Caco-2 (cell line): ENCODE data around the gene ZNF439. TPM values are rescaled to one million over a fixed set of nuclear protein-coding genes. Genes with fewer than 3 reads are reported as not detected.

ENCODE experiments used
- Bru-seq: library from RNA; stranded (reverse); fragments of 400-500 nt; gene quantifications from one replicate; lab custom pipeline; 2021; lab: Mats Ljungman, UMichigan
- BruChase-seq, 2 experiments: library from RNA; stranded (reverse); fragments of 400-500 nt; gene quantifications; one replicate each; lab custom pipeline; 2021; lab: Mats Ljungman, UMichigan
- BruUV-seq: library from RNA; stranded (reverse); fragments of 400-500 nt; replicated peaks from 2 replicates; lab custom pipeline; 2021; lab: Mats Ljungman, UMichigan
- CTCF ChIA-PET: fragments of 300-600 bp; sonication (Branson Sonifier 250); formaldehyde crosslinking; loops from one replicate; lab custom pipeline; 2022; ENCODE audit warnings: antibody characterized with exemption; lab: Charles Lee
- POLR2A ChIA-PET: fragments of 300-600 bp; sonication (Branson Sonifier 250); formaldehyde crosslinking; loops from one replicate; lab custom pipeline; 2022; ENCODE audit warnings: antibody characterized with exemption; lab: Charles Lee
- DNase-seq, 2 experiments: peaks; one replicate each; pipeline versions ENCODE4 v3.0.0 to v3.0.0-alpha.2; 2020 to 2022
- H3K27me3 ChIP-seq: replicated peaks from 2 replicates; pipeline ENCODE4 v1.6.0; 2011; ENCODE audit warnings: low read length; ENCODE audit not compliant: control insufficient read depth, insufficient read depth
- H3K36me3 ChIP-seq: 2 replicates; pipeline ENCODE4 v1.5.1; 2011; ENCODE audit warnings: low read length; ENCODE audit not compliant: control insufficient read depth, insufficient read depth
- H3K4me1 ChIP-seq: fragments of 250-450 bp; sonication (Bioruptor Pico); 2 replicates; pipeline ENCODE4 v1.5.1; 2020; ENCODE audit warnings: mild to moderate bottlenecking
- H3K4me3 ChIP-seq: 2 replicates; pipeline ENCODE4 v1.5.1; 2011; ENCODE audit warnings: low read depth, mild to moderate bottlenecking, control low read depth, low read length
- H3K9me3 ChIP-seq: fragments of 250-450 bp; sonication (Bioruptor Pico); 2 replicates; pipeline ENCODE4 v1.5.1; 2020; ENCODE audit warnings: mild to moderate bottlenecking, moderate library complexity
- H3K27ac Mint-ChIP-seq: one replicate; pipeline ENCODE4 v1.8.0; 2022; ENCODE audit warnings: mixed read lengths; ENCODE audit not compliant: unreplicated experiment
- H3K27me3 Mint-ChIP-seq: one replicate; pipeline ENCODE4 v1.8.0; 2022; ENCODE audit warnings: mixed read lengths; ENCODE audit not compliant: insufficient read depth, unreplicated experiment
- H3K36me3 Mint-ChIP-seq: one replicate; pipeline ENCODE4 v1.8.0; 2022; ENCODE audit warnings: mild to moderate bottlenecking, mixed read lengths; ENCODE audit not compliant: insufficient read depth, unreplicated experiment
- H3K4me1 Mint-ChIP-seq: one replicate; pipeline ENCODE4 v1.8.0; 2022; ENCODE audit warnings: low read depth, mixed read lengths; ENCODE audit not compliant: unreplicated experiment
- H3K4me3 Mint-ChIP-seq: one replicate; pipeline ENCODE4 v1.8.0; 2022; ENCODE audit warnings: mild to moderate bottlenecking, moderate library complexity, mixed read lengths; ENCODE audit not compliant: unreplicated experiment
- H3K9me3 Mint-ChIP-seq: one replicate; pipeline ENCODE4 v1.8.0; 2022; ENCODE audit warnings: mixed read lengths; ENCODE audit not compliant: unreplicated experiment
- CTCF ChIP-seq, 2 experiments: fragments of 200-600 bp in 1 of 2; IDR thresholded peaks; 1 replicate in 1 of 2; 2 replicates in 1 of 2; pipeline versions ENCODE4 v1.5.1 to v1.8.0; 2011 to 2022; ENCODE audit warnings: antibody characterized with exemption in 1 of 2, control low read depth in 1 of 2, inconsistent platforms in 1 of 2, low read depth in 1 of 2, low read length in 1 of 2, mild to moderate bottlenecking in 1 of 2, moderate library complexity in 1 of 2; ENCODE audit not compliant: insufficient read depth in 1 of 2, severe bottlenecking in 1 of 2, unreplicated experiment in 1 of 2
- intact Hi-C: fragments of 100-400 bp; cut with micrococcal nuclease; formaldehyde crosslinking; loops from one replicate; pipeline ENCODE4 v1.10.0; 2022; ENCODE audit not compliant: unreplicated experiment
- long read RNA-seq: library from polyadenylated mRNA; stranded (forward); transcript quantifications from one replicate; pipeline ENCODE4 v2.0.0, GENCODE V29; 2022
- total RNA-seq: library from RNA; stranded (reverse); gene quantifications from 2 replicates; pipeline ENCODE4 v1.2.3, GENCODE V29; 2022

ZNF439 gene
- total RNA-seq, result 2.3 and 3.1 TPM in 2 replicates
- Bru-seq, nascent RNA, result percentile 50 among the genes with signal in this experiment
- BruChase-seq, experiment 1, labeled RNA remaining after a 2-hour chase, result percentile 59 among the genes with signal in this experiment
- percentile 46 among the genes with signal in this experiment for BruChase-seq, experiment 2, labeled RNA remaining after a 6-hour chase
- long read RNA-seq, partial matches to known transcripts, result 0 of 1 reads
- long read RNA-seq, other reads (novel, unspliced or antisense), result 1 of 1 reads

- H3K27me3 Mint-ChIP-seq, result no peaks in the 10 kb centered on the region
- no peaks in the 10 kb centered on the region for H3K4me1 Mint-ChIP-seq
- intact Hi-C loops, result no loop called here
- Histone ChIP-seq H3K4me1 (no peaks in the 10 kb centered on the region), H3K36me3 (no peaks in the 10 kb centered on the region), H3K9me3 (0 out of 2 replicates have a peak, but pooled peaks cover 2% of the 10 kb centered on the region), H3K4me3 (peak within 1 kb of the TSS; percentile 57), H3K27me3 (no peaks in the 10 kb centered on the region)
- DNase-seq, result peak; percentile 83 to 86
- CTCF ChIA-PET, result interaction anchor here (1.0 kb wide), 1 partner anchor 51 kb away, joined by 3 read pairs; no protein-coding TSS in a partner anchor
- POLR2A ChIA-PET, result no interaction called here
- H3K27ac Mint-ChIP-seq, result no peak within 1 kb of the TSS
- H3K36me3 Mint-ChIP-seq, result peaks cover 5% of the 10 kb centered on the region
- H3K9me3 Mint-ChIP-seq, result no peaks in the 10 kb centered on the region
- TSS peak; percentile 67 for BruUV-seq
- TF ChIP-seq CTCF (IDR thresholded peaks at IDR 0.05; ENCODE audit: insufficient read depth in 1 of 2, low read depth in 1 of 2, low read length in 1 of 2, severe bottlenecking in 1 of 2, unreplicated experiment in 1 of 2), result no peak
- H3K4me3 Mint-ChIP-seq, result peak within 1 kb of the TSS; percentile 71
Observed at GRCh38 chr19:11848594-11849469, at the start of gene ZNF439. TSS of gene ZNF439 (plus strand) at chr19:11848726. CDS start at chr19:11848868, 142 bp downstream.

- H3K4me3 ChIP-seq, result no peak overlapping the region
- no peaks in the 10 kb centered on the region for H3K27me3 Mint-ChIP-seq
Observed at GRCh38 chr19:11806354-11807098, 42.0 kb upstream of the ZNF439 start.

More at GRCh38 chr19:11806354-11807098, 42.0 kb upstream of the ZNF439 start:
- intact Hi-C loops, result no loop called here
- Histone ChIP-seq H3K4me1 (no peaks in the 10 kb centered on the region), H3K36me3 (no peaks in the 10 kb centered on the region), H3K9me3 (peaks cover 15% of the 10 kb centered on the region), H3K27me3 (no peaks in the 10 kb centered on the region)
- no peak for DNase-seq
- no peak for TF ChIP-seq CTCF (IDR thresholded peaks at IDR 0.05; ENCODE audit: insufficient read depth in 1 of 2, low read depth in 1 of 2, low read length in 1 of 2, severe bottlenecking in 1 of 2, unreplicated experiment in 1 of 2)
- Mint-ChIP-seq H3K9me3 (peaks cover 18% of the 10 kb centered on the region), H3K27ac (no peak overlapping the region), H3K36me3 (no peaks in the 10 kb centered on the region), H3K4me1 (no peaks in the 10 kb centered on the region), H3K4me3 (no peak overlapping the region)
- CTCF ChIA-PET, result no interaction called here
- POLR2A ChIA-PET, result no interaction called here
- no TSS peak for BruUV-seq
